Hematopoietic multipotent progenitor cell treated with erythropoietin and hydrocortisone succinate and interleukin-3 and kit ligand, for 17 days (in vitro differentiated cells): ENCODE measurements around the gene AMZ2.
"Not testable (repeated sequence)": the region's sequence is repeated elsewhere in the genome, so short reads cannot be mapped to it uniquely, and the experiment has no call there.

Experiments used
- DNase-seq: peaks from one replicate; pipeline ENCODE4 v3.0.0-alpha.2; 2015; ENCODE audit warnings: low spot score

Gene AMZ2

DNA sequence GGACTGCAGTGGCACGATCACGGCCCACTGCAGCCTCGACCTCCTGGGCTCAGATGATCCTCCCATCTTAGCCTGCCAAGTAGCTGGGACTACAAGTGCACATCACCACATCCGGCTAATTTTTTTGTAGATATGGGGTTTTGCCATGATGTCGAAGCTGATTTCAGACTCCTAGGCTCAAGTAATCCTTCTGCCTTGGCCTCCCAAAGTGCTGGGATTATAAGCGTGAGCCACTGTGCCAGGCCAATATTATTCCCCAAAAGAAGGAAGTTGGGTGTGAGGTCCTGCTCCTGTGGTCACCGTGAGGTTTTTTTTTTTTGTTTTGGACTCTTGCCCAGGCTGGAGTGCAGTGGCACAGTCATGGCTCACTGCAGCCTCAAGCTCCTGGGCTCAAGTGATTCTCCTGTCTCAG is 1.5 kb downstream of the AMZ2 start:
- DNase-seq, result no peak

GRCh38 chr17:68253426-68253825 is 5.6 kb downstream of the AMZ2 start:
- not testable (repeated sequence) for DNase-seq

GRCh38 chr17:68255151-68255550 is 7.3 kb downstream of the AMZ2 start:
- DNase-seq, result no peak

- DNase-seq, result no peak
Observed at GRCh38 chr17:68255731-68256538, 8.1 kb downstream of the AMZ2 start.

DNA sequence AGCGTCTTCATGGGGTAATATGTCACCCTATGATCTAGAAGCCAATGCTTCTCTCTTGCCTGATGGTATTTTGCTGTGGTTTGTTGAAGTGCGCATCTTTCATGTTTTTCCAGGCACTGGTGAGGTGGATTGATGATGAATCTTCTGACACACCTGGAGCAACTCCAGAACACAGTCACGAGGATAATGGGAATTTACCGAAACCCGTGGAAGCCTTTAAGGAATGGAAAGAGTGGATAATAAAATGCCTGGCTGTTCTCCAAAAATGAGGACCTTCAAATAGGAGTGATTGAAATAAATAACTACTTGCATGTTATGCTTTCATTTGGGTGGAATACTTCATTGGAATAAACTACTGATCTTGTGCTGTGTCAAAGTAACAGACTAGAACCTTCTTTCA is 8.9 kb downstream of the AMZ2 start:
- DNase-seq, result not testable (repeated sequence)

- no peak for DNase-seq
Observed at GRCh38 chr17:68257934-68258333, 10.1 kb downstream of the AMZ2 start.

DNA sequence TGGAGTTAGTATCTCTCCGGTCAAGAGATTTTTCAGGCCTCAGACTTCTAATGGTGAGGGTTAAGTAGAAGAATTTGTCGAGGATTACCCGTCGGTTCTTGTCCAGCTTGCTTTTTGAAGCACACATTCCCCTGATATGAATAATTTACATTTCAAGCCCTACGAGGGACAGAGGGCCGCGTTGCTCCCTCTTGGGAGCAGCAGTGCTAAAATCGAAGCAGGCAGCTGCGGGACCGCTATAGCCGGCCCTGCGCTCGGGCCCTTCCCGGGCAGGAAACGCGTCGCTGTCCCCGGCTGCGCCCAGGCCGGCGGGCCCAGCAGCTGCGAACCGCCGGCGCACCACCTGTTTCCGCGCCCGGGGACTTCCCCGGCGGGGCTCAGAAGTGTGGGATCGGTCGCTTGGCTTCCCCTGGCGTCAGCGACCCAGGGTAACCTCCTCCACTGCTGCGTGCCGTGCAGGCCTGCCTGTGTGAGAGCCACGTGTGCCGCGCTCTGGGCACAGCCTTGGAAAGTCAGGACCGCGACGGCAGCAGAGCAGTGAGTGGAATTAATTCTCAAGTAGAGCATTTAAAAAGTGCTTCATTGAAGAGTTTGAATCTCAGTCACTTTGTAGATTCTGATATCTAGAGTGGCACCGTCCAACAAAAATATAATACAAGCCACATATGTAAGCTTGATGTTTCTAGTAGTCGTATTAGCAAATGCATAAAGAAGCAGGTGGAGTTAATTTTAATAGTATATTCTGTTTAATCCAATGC is 11.2 kb downstream of the AMZ2 start:
- DNase-seq, result not testable (repeated sequence)

DNA sequence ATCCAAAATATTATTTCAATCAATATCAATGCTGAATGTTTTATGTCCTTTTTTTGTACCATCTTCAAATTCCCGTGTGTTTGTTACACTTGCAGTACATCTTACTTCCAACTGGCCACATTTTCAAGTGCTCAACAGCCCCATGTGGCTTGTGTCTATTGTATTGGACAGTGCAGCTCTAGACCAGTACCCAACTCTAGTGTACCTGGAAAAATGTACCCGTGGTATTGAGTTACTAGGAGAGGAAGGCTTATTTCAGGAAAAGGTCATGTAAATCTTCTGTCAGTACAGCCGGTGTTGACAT is 11.8 kb downstream of the AMZ2 start:
- not testable (repeated sequence) for DNase-seq

DNA sequence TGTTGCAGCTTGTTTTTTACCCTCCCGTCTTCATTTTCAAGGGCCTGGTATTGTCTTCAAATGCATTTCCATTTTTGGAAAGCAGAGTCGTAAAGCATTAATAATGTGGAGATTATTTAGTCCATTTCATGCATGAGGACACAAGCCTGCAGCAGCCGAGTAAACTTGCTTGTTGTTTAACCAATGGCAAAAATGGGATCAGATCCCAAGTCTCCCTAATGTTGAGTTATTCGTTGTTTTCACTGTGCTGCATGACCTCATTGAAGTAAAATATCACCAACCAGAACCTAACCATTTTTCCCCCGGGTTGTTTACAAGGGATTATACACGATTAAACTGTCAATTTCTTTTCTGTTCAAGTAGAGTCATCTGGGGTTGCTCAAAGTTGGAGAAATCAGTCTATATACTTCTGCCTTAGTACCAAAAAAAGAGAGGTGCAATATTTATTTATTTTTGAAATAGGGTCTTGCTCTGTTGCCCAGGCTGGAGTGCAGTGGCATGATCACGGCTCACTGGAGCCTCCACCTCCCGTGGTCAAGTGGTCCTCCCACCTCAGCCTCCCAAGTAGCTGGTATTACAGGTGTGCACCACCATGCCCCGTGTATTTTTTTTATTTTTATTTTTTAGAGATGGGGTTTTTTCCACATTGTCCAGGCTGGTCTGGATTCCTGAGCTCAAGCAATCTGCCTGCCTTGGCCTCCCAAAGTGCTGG is 12.4 kb downstream of the AMZ2 start:
- no peak for DNase-seq

DNA sequence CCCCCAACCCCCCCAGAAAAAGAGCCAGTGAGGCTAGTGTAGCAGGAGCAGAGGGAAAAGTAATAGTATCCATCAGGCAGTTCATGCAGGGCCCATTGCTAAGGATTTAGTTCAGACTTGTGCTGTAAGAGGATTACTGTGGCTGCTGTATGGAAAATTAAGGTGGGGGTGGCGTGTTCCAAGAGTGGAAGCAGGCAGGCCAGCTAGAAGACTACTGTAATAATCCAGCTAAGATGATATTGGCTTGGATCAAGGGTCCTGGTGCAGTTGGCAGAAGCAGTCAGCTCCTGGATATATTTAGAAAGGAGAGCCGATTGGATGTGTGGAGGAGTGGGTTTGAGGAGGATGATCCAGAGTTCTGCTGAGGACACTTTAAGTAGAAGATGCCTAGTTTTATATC is 14.6 kb downstream of the AMZ2 start:
- not testable (repeated sequence) for DNase-seq

- DNase-seq, result peak; percentile 55
Observed at GRCh38 chr17:68263101-68263681, 15.3 kb downstream of the AMZ2 start.

DNA sequence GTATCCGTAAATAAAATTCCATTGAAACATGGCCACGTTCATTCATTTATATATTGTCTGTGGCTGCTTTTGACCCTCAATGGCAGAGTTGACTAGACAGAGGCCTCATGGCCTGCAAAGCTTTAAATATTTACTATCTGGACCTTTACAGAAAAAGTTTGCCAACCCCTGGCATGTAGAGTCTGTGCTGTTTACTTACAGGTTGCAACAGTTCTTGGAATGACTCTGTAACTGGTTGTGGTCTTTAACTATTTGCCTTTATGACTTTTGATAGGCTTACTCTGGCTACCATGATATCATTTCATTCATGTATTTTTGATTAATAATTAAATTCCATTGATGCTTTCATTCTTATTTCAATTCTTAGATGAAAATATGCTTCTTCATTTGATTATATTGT is 18.0 kb downstream of the AMZ2 start:
- not testable (repeated sequence) for DNase-seq

GRCh38 chr17:68273722-68274121 is 25.9 kb downstream of the AMZ2 start:
- DNase-seq, result no peak

DNA sequence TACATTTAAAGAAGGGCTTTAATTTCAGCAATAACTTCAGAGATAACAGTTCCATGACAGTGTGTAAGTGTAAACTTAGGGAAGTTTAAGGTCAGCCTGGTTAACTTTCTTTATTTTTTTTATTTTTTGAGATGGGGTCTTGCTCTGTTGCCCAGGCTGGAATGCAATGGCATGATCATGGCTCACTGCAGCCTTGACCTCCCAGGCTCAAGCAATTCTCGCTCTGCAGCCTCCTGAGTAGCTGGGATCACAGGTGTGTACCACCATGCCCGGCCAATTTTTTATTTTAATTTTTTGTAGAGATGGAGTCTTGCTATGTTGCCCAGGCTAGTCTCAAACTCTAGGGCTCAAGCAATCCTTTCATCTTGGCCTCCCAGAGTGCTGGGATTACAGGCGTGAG is 28.5 kb downstream of the AMZ2 start:
- DNase-seq, result not testable (repeated sequence)

DNA sequence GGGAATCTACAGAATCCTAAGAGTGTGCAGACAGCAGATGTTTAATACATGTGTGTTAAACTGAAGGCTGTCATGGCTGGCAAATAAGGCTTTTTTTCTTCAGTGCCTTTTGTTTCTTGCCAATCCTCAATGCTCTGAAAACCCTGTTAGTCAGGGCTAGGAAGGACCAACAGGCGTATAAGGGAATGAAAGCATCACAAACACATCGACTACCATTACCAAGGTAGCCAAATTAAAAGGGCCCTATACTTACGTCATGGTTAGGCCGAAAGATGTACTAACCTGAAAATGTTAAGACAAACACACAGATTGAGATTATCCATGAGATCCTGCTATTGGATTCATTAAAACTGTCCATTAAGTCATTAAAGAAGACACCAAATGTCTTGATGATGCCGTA is 30.0 kb downstream of the AMZ2 start:
- DNase-seq, result no peak

DNA sequence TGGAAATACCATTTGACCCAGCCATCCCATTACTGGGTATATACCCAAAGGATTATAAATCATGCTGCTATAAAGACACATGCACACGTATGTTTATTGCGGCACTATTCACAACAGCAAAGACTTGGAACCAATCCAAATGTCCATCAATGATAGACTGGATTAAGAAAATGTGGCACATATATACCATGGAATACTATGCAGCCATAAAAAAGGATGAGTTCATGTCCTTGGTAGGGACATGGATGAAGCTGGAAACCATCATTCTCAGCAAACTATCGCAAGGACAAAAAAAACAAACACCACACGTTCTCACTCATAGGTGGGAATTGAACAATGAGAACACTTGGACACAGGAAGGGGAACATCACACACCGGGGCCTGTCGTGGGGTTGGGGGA is 34.1 kb downstream of the AMZ2 start:
- not testable (repeated sequence) for DNase-seq

DNA sequence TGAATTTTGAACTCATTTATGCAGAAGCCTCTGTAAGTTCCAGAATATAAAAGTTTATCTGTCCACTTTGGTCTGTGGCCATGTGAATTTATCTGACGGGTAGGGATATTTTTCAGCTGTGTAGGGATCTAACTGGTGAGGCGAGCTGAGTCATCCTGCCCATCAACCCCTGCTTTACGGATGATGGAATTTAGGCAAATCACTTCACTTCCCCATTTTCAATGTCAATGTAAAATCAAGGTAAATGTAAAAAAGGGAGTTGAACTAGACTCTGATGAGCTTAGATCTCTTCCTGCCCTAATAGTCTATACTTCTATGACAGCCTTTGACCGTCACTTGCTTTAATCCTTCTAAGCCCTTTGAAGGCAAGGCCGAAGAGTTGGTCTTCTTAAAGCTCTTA is 40.5 kb downstream of the AMZ2 start:
- DNase-seq, result no peak

- DNase-seq, result no peak
Observed at GRCh38 chr17:68288804-68289203, 41.0 kb downstream of the AMZ2 start.

DNA sequence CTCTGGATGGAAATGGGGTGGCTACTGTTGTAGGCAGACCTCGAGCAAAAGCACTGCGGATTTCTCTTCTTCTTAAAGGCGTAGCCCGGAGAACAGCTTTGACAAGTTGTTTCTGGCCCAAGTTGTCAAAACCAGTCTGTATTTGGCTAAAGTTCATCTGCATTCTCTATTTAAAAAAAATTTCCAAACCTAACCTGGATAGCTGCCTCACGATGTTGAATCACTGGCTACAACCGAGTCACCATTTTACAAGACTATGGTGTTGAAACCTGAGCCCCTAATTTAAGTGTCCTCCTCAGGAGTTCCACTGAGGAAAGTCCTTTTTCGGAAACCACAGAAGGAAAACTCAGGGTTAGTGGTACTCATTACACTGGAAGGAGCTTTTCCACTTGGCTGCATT is 41.6 kb downstream of the AMZ2 start:
- DNase-seq, result no peak

DNA sequence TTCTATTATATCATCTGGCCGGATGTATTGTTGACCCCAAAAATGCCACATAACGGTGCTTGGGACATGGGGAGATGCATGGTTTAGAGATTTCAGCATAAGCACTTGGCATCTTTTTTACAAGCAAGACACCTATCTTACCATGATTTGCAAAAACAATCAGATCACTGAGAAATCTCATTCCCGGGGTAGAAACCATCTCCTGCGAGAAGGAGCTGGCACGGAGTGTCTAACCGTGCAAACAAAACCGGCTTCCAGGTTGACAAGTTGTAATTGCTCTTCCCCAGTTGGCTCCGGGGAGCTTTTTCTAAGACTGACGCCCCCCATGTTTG is 42.1 kb downstream of the AMZ2 start:
- DNase-seq, result no peak

GRCh38 chr17:68290268-68290954 is 42.6 kb downstream of the AMZ2 start:
- DNase-seq, result no peak
